GM18867 (cell line): ENCODE measurements around the gene TRMT44.

Experiments used
- ATAC-seq: cut with Tn5 transposase; IDR thresholded peaks from one replicate; pipeline ENCODE4 v1.9.1; 2021; ENCODE audit warnings: mild to moderate bottlenecking, moderate library complexity; ENCODE audit not compliant: unreplicated experiment

The TRMT44 gene

DNA sequence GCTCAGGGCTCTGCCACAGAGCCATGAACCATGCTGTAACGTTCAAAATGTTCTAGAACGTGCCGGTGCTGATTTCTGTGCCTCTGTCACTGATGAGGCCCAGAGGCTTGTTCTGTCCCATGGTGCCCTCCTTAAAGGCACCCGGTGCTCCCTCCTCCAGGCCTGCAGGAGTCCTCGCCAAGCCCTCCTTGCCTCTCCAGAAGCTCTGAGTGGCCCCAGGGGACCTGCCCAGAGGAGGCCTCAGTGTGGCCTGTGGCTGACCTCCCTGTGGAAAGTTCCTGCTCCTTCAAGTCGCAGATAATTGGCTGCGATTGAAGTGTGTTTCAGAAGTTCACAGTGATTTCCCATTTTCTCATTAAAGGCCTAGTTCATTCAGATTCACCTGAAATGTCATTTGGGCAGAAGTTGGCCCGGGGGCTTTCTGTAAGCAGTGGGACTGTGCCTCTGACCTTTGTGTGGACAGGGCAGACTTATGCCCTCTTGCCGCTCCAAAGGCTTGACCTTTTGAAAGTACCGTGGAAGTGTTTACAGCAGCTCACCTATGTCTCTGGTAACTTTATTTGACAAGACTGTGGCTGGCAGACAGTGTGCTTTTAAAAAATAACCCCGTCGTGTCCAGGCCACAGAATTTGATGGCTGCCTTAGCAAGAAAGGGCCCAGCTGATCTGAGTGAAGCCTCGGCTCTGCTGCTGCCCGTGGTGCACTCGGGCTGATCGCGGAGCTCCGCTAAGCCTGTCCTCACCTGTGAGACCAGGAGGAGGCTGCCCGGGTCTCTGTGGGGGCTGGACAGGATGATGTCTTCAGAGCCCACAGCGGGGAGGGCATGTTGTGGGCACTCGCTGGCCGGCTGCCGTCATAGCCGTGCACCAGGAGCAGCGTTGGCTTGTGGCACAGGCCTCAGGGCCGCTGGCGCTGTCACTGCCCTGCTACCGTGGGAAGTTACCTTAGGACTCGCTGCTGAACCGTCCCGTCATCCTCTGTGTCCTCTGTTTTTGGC, 25.3 kb downstream of the TRMT44 start:
- no peak for ATAC-seq

DNA sequence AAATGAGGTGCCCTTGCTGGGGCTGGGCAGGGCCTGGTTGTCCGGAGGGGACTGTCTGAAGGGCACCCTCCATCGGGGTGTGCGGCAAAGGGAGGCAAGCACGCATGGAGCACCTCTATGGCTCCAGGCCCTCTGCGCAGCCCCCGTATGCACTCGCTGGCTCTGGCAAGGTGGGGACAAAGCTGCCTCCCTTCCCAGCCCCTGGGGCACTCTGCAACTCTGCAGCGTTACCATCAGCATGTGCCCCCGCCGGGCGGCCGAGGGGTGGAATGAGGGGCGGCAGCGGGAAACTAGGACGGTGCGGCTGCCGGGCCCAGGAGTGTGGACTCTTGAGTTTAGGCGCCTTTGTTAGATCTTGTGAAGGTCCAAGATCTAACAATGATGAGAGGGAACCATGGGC, 26.4 kb downstream of the TRMT44 start:
- no peak for ATAC-seq

DNA sequence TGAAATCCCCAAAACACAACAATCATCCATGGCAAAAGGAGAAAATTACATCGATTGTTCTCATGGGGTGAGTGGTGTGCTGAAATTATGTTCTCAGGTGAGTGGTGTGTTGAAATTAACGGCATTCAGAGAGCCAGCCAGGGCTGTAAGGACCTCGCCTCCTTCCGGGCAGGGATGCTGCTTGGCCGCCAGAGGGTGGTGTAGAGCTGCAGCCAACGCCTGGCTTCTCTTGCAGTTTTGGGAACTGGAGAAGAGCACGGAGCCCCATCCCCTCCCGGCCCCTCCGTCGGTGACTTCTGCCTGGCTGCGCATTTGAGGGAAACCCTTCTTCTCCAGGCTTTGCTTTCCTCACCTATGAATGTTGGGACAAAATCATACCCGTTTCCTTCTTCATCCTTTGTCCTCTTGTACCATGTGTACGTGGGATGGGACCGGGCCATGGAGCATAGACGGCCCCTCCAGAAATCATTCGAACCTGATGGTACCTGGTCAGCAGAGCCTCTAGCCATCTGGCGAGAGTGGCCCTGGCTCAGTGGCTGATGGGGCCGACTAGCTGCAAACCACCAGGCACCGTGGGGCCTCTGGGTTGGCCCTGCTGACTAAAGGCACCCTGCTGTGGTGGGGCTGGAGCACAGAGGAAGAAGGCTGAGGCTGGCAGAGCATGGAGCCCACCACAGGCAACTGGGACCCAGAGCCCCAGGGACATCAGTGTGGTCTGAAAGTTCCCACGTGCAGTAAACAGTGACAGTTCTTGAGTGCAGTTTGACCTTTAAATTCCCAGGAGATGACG, 28.4 kb downstream of the TRMT44 start:
- peak; percentile 69 for ATAC-seq

DNA sequence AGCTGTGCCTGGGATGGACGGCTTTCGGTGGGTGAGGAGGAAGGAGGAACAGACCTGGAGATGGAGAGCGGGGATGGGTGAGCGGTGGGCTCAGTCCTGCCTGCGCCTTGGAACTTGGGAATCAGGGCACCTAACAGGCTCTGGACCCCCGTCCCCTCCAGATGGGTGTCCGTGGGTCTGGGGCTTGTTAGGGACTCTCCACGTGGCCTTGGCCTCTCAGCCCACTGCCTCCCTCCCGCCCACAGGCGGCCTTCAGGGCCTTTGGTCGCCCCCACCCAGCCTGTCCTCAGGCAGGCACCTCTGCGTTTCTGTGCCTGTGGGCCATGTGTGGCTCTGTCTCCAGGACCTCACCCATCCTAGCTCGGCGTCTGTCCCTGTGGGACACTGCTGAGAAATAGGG, 29.0 kb downstream of the TRMT44 start:
- no peak for ATAC-seq

DNA sequence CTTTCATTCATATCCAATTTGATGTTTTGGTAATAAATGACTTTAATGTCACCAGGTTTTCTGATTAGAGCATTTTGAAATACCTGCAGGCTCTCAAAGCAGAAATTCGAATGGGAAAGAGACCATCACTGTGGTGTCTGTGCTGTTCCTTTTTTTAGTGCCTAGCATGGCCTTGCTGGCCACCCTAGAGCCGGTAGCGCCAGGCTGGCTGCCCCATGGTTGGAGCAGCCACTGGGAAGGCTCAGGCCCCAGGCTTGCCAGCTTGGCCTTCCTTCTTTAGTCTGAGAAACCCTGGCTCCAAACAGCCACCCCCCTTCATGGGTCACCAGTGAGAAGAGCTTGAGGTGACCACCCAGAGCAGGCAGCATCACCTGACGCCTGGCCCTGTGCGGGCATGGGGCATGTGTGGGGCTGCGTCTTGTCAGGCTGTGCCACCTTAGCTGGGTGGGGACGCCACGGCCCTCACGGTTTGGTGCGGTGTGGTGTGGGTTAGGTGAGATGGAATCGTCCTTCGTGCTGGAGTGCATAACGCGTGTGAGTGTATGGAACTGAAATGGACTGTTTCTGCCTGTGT, 30.0 kb downstream of the TRMT44 start:
- ATAC-seq = no peak

DNA sequence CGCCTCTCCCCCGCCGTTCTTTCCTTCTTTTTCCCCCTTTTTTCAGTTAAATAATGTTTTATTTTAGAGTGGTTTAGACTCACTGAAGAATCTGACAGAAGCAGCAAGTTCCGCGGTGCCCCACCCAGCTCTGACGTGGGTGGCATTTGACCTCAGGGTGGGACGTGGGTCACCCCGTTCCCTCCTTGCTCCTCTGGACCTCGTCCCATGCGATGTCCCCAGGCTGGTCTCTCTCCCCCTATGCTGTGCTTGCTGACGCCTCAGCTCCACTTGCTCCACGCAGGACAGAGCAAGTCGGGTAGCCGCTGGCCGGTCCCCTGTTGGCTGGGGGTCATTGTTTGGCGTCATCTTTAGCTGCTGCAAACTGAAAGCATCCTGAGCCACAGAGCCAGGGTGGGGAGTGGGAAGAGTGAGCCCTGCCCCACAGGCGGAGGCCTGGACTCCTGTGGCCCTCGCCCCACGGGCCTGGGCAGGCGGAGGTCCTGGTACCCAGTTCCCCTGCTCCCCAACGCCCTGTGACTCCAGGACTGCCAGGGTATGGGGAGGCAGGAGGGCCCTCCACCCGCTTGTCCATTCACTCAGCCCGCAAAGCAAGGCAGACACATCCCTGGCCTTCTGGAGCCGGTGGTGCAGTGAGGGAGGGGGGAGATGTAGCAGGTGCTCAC, 30.8 kb downstream of the TRMT44 start:
- ATAC-seq = no peak

DNA sequence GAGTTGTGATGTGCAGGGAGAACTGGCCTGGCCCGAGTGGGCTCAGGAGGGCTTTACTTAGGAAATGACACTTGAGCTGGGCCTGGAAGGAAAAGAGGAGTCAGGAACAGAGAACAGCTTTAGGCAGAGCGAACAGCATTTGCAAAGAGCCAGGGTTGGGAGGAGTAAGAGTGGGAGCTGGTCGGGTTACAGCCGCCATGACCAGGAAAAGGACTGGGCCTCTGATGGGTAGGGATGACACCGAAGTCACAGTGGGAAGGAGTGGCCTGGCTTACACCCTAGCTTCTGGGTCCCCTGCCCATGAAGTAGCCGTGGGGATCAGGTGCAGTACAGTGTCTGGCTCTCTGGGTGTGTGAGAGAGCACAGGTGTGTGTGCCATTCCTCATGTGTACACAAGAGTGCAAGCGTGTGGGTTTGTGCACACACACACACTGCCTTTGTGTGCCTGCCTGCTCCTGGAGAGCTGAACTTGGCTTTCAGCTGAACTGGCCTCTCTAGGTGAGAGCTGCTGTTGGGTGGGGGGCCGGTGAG, 31.6 kb downstream of the TRMT44 start:
- no peak for ATAC-seq

DNA sequence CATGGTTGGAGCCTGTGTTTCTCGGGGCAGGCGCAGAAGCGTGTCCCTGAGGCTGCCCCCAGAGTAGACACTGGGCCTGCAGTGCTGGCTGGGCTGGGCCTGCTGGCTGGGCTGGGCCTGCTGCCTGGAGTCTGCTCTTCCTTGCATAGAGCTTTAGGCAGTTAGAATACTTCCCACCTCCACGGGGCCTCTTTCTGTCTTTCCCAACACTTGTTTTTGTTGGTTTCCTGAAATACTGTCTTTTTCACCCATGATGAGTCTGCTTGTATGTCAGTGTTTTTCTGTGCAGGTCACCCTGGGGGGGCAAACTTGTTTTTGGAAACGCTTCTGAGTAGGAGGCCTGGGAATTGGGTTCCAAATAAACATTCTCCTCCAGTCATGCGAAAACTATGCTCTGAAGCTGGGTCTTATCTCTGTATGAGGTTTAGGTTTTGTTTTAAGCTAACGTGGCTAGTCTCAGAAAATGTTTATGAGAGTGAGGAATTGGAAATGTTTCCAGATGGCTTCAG, 32.2 kb downstream of the TRMT44 start:
- no peak for ATAC-seq

DNA sequence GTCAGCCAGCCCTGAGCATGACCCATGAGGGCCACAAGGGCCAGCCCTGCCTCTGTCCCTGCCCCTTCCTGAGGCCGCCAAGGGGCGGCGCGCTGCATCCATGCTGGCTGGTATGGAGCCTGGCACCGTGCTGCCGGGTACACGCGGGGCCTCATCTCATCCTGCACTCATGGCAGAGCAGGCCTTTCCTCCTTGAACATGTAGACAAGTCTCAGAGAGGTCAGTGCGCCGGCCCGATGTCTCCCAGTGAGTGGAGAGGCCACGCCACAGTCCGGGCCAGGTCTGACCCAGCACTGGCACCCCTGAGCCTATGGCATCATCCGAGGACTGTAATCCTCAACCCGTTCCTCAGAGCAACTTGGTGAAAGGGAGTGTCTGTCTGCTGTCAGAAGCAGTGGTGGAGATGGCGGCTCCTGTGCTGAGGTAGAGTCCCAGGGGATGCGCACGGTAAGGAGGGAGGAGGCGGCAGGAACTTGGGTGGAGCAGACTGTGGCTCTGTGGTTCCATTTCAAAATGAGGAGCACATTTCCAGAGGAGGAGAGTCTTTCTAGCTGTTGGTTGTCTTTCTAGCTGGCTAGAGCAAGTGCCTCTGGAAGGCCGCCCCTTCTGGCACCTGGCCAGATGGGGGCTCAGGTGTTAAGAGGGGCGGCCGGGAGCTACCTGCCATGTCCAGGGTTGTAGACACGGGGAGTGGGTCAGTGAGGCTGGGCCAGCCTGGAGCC, 32.8 kb downstream of the TRMT44 start:
- no peak for ATAC-seq

DNA sequence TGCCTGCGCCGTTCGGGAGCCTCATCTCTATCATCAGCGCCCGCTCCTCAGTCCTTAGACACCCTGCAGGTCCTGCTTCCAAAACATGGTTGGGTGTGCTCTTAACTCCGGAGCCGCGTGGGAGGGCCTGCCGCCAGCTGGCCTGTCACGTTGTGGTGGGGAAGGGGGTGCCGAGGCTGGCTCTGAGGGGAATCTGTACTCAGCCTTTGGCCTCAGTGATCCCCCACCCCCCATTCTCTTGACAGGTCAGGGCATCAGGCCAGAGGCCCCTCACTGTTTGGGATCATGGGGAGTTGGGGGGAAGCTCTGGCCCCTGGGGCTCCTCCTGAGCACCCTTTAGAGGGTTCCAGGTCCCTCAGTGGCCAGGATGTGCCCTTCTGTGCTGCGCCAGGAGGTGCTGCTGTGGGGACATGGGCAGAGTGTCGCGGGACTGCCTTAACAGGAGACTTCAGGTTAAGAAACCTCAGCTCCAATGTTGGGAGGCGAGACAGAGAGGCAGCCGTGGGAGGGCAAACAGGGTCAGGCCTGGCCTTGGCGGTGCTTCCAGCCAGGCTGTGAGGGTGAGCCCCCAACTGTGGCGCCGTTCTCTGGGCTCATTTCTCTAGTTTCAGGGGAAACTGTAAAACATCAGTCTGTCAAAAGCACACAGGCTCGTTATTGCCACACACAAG, 33.5 kb downstream of the TRMT44 start:
- ATAC-seq = no peak

DNA sequence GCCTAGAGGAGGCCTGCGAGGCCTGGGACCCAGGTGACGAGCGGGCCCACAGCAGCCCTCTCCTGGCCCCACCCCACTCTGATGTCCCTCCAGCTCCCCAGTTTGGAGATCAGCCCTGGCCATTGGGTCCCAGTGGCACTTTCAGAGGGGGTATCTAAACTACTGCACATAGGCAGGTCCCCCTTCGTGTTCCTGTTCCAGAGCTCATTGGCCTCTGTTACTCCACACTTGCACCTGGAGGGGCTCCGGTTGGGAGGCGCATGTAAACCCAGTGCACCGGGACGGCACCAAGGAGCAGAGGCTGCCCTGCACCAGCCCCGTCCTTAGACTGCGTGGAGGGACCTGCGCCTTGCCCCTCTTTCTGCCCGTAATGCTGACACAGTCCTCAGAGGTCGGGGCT, 34.3 kb downstream of the TRMT44 start:
- no peak for ATAC-seq

DNA sequence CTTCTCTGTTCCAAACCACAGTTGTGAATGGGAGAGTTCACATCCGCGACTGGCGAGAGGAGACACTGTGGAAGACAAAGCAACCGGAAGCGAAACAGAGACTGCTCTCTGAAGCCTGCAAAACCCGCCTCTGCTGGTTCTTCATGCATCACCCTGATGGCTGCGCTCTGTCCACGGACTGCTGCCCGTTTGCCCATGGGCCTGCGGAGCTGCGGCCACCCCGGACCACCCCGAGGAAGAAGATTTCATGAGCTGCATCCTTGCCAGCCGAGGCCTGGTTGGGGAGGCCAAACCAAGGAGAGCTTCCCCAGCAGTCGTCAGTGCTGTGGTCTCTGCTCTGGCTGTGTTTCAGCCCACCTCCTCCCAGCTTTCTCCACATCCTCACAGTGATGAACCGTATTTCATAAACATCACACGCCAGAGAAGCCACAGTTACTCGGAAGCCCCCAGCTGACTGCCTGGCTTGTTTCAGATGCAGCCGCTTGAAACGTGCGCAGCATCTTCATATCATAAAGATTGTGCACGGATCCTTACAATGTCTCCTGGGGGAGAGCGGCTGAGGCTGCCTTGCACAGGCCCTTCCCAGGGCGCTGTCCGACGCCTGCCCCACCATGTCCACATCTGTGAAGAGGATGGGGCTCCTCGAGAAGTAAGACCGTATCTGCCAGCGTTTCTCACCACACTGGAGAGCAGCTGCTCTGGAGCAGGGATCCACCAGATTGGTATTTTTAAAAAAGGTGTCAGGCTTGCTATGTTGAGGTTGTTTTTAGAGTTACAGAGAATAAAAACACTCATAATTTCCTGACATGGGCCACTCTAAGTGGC, 35.4 kb downstream of the TRMT44 start:
- no peak for ATAC-seq

DNA sequence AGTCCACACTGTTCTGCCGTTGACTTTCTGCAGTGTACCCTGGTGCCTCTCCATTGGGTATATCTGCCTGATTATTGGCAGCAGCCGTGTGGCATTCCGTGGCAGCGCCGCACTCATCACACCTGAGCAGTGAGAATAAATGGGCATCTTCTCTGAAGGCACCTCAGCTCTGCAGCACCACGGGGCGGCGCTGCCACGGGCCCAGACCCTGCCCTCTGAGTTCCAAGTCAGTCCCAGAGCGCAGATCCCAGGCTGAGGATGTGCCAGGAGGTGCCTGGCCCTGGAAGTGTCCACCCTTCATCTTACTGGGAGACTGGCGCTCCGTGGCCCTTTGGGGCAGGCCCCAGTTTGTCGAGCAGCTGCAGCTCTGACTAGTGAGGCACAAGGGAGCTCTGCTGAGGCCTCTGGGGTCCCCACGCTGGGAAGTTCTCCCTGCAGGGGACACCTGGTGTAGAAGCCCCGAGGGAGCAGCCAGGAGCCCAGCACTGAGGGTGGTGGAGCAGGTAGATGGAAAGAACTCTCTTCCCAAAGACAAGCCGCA, 36.6 kb downstream of the TRMT44 start:
- ATAC-seq = no peak

DNA sequence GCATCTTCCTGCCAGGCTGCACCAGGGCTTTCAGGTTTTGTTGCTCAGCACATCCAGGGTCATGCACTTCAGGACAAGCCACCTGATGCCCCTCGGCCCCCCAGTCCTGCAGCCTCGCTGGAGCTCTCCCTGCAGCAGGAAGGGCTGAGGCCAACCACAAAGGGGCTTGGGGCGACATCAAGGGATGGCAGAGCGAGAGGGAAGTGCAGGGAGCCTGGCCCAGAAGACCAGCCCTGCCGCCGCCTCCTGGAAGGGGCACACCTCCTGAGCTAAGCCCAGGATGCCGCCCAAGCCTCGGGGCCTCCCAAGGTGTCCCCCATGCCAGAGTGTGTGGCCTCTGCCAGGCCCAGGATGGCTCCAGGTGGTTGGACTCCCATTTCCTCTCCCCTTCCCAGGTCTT, 37.1 kb downstream of the TRMT44 start:
- ATAC-seq = no peak

DNA sequence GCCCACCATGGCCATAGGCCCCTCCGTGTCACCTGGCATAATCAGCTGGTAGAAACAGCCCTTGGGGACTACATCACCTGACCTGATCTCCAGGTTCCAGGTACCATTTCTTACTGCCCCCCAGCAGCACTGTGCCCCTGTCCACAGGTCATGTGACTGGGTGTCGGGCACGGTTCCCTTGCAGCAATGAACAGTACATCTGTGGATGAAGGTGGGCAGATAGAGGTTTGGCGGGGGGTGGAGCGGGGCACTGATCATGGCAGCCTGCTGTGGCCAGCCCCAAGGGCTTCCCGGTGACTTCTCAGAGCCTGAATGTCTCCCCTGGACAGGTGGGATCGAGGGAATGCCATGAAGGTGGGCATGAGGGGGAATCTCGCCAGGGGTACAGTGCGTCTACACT, 37.8 kb downstream of the TRMT44 start:
- ATAC-seq = no peak

DNA sequence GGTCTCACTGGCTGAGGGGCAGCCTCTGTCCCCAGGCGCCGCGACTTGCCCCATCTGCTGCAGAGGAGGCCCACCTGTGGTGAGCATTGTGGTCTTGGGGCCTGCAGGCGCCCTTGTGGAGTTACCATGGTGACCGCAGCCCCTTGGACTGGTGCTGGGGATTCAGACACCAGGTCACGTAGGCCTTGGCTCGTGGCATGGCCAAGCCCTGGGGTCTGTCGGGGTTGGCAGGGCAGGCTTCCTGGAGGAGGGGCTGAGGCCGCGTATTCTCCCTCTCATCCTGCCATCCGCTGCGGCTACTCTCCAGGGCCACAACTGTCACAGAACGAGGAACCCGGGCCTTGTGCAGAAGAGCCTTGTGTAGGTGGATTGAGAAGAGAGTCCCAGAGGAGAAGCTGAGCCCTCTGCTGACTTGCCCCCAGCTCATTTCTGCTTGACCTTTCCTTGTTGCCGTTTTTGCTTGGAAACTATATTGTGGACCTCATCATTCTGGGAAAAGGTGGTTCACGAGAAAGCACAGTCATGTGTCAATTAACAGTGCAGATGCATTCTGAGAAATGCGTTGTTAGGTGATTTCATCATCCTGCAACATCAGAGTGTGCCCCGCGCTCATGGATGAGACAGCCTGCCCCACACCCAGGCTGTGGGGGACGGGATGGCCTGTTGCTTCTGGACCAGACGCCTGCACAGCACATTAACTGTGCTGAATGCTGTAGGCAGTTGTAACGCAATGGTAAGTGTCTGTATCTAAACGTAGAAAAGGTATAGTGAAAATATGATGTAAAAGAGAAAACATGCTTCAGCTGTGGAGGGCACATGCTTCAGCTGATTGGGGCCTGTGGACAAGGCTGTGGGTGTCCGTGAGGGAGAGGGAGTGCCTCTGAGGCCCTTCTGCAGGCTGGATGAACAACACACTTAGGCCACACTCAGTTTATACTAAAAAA, 38.5 kb downstream of the TRMT44 start:
- ATAC-seq = no peak

DNA sequence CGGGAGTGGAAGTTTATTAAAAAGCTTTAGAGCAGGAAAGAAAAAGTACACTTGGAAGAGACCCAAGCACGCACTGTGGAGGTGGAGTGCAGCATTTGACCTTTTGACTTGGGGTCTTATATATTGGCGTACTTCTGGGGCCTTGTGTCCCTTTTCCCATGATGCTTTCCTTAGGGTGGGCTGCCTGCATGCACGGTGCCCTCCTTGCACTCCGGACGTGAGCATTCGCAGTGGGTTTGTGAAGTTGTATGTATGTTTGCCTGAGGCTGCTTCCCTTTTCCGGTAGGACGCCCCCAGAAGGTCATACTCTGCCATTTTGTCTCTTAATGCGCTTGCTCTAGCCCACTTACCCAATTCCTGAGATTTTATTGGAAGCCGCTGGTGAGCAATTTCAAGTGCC, 39.6 kb downstream of the TRMT44 start:
- ATAC-seq = no peak
